ENCODE measurements around the gene NCBP2L. TPM values are rescaled to one million over a fixed set of nuclear protein-coding genes. Genes with fewer than 3 reads are reported as not detected.

NCBP2L gene
- polyA plus RNA-seq, 3 donors, result not detected

DNA sequence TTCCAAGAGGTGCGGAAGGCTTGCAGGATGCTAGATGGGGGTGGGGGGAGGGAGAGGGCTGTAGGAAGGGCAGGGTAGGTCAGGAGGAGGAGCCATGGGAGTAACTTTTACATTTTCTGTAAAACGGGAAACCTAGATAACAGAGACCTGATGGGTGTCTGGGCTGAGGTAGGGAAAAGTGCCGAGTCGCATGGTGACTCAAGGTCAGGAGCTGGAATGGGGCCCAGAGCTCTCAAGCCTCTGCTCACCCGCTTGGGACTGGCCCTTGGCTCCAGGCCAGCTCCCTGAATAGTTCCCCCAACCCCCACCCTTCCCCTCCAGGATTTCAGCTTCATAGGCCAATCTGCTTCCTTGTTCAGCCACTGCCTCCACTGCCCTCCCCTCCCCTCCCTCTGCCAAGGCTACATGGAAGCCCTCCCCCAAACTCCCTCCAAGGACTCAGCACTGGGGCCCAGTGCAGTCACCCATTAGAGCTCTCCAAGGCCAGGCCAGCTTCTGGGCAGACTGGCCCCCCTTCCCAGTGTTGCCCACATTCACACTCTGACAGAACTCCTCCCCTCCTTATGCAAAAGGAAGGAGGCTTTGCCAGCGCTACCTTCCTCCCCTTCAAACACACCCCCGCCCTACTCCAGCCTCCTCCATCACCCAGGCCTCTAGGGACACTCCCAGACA, 45.6 kb upstream of the NCBP2L start:
- DNase-seq, result peak; percentile 42 to 77 (median 55)

DNA sequence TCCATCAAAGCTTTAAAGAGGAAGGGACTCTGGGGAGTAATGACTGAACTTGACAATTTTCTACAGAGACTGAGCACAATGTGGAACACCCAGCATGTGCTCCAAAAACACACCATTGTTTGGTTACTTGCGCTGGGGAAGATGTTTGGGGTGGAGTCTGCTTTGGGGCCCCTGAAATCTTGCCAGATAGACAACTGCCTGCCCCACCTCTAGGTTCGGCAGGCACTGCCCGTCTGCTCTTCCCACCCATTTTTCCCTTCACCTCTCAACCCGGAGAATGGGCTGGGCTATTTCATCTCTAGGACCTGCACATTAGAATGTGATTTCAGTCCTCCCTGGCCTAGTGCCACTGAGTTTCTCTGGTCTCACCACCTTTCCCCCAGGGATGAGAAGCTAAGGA, 43.8 kb upstream of the NCBP2L start:
- Histone ChIP-seq H3K9me3 (replicated peaks in 1 of 2; ENCODE audit: control insufficient read depth in 1 of 2, insufficient read depth in 1 of 2, low read length in 2 of 2) (no peaks in the 10 kb centered on the region), H3K36me3 (replicated peaks in 1 of 2; ENCODE audit: control insufficient read depth in 1 of 2, insufficient read depth in 2 of 2, low read length in 2 of 2) (no peaks in the 10 kb centered on the region), H3K4me1 (ENCODE audit: control insufficient read depth in 1 of 2, insufficient read depth in 2 of 2, low read length in 2 of 2) (peaks cover 11% of the 10 kb centered on the region in 2 donors), H3K79me2 (ENCODE audit: insufficient read depth, low read length) (no peaks in the 10 kb centered on the region), H2AFZ (ENCODE audit: insufficient read depth, low read depth, low read length, poor library complexity, severe bottlenecking) (no peak overlapping the region), H3K9ac (ENCODE audit: insufficient read depth, low read length, poor library complexity, severe bottlenecking) (no peak overlapping the region), H3K4me2 (replicated peaks; ENCODE audit: extremely low read depth, low read length, poor library complexity, severe bottlenecking) (no peak overlapping the region), H3K27ac (ENCODE audit: low read depth in 1 of 2, low read length in 2 of 2) (no peak overlapping the region), H3K4me3 (replicated peaks in 1 of 3; ENCODE audit: low read depth in 2 of 3, low read length in 3 of 3) (no peak overlapping the region), H4K20me1 (ENCODE audit: insufficient read depth, low read length) (no peaks in the 10 kb centered on the region), H3K27me3 (ENCODE audit: control insufficient read depth in 2 of 2, insufficient read depth in 2 of 2, low read length in 2 of 2) (no peaks in the 10 kb centered on the region)
- peak overlapping the region in 2 of 7 donors; percentile 37 to 59 for H3K27ac Mint-ChIP-seq
- no CpG with 5 or more reads among the region's 4 CpGs for WGBS (ENCODE audit: insufficient coverage)
- H3K36me3 Mint-ChIP-seq, result no peaks in the 10 kb centered on the region
- peaks cover 0 to 2% (median 1%) of the 10 kb centered on the region in 3 donors for H3K27me3 Mint-ChIP-seq (ENCODE audit: low read depth in 3 of 3)
- H3K4me3 Mint-ChIP-seq, result no peak overlapping the region
- no peaks in the 10 kb centered on the region for H3K9me3 Mint-ChIP-seq
- TF ChIP-seq, protein P1, sequence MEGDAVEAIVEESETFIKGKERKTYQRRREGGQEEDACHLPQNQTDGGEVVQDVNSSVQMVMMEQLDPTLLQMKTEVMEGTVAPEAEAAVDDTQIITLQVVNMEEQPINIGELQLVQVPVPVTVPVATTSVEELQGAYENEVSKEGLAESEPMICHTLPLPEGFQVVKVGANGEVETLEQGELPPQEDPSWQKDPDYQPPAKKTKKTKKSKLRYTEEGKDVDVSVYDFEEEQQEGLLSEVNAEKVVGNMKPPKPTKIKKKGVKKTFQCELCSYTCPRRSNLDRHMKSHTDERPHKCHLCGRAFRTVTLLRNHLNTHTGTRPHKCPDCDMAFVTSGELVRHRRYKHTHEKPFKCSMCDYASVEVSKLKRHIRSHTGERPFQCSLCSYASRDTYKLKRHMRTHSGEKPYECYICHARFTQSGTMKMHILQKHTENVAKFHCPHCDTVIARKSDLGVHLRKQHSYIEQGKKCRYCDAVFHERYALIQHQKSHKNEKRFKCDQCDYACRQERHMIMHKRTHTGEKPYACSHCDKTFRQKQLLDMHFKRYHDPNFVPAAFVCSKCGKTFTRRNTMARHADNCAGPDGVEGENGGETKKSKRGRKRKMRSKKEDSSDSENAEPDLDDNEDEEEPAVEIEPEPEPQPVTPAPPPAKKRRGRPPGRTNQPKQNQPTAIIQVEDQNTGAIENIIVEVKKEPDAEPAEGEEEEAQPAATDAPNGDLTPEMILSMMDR (IDR thresholded peaks at IDR 0.05), result no peak
- peaks cover 11% of the 10 kb centered on the region for H3K4me1 Mint-ChIP-seq
- DNase-seq, result no peak
- intact Hi-C loops (cut with micrococcal nuclease), result no loop called here

More for the DNA sequence above, 45.6 kb upstream of the NCBP2L start:
- Mint-ChIP-seq H3K9me3 (no peaks in the 10 kb centered on the region), H3K4me3 (peak overlapping the region in 1 of 2 donors; percentile 30), H3K4me1 (peaks cover 11% of the 10 kb centered on the region), H3K27me3 (ENCODE audit: low read depth in 3 of 3) (peaks cover 0 to 2% (median 1%) of the 10 kb centered on the region in 3 donors), H3K36me3 (no peaks in the 10 kb centered on the region), H3K27ac (peak overlapping the region in 2 of 7 donors; percentile 57 to 76)
- Histone ChIP-seq H3K36me3 (replicated peaks in 1 of 2; ENCODE audit: control insufficient read depth in 1 of 2, insufficient read depth in 2 of 2, low read length in 2 of 2) (no peaks in the 10 kb centered on the region), H3K27me3 (ENCODE audit: control insufficient read depth in 2 of 2, insufficient read depth in 2 of 2, low read length in 2 of 2) (no peaks in the 10 kb centered on the region), H3K4me2 (replicated peaks; ENCODE audit: extremely low read depth, low read length, poor library complexity, severe bottlenecking) (peak overlapping the region; percentile 19), H4K20me1 (ENCODE audit: insufficient read depth, low read length) (no peaks in the 10 kb centered on the region), H3K9me3 (replicated peaks in 1 of 2; ENCODE audit: control insufficient read depth in 1 of 2, insufficient read depth in 1 of 2, low read length in 2 of 2) (no peaks in the 10 kb centered on the region), H3K79me2 (ENCODE audit: insufficient read depth, low read length) (no peaks in the 10 kb centered on the region), H3K4me3 (replicated peaks in 1 of 3; ENCODE audit: low read depth in 2 of 3, low read length in 3 of 3) (no peak overlapping the region), H3K27ac (ENCODE audit: low read depth in 1 of 2, low read length in 2 of 2) (no peak overlapping the region), H3K4me1 (ENCODE audit: control insufficient read depth in 1 of 2, insufficient read depth in 2 of 2, low read length in 2 of 2) (peaks cover 11% of the 10 kb centered on the region in 2 donors), H2AFZ (ENCODE audit: insufficient read depth, low read depth, low read length, poor library complexity, severe bottlenecking) (peak overlapping the region; percentile 56), H3K9ac (ENCODE audit: insufficient read depth, low read length, poor library complexity, severe bottlenecking) (no peak overlapping the region)
- intact Hi-C loops (cut with micrococcal nuclease), result no loop called here
- WGBS (ENCODE audit: insufficient coverage), result 0% methylated on average over 1 of the region's 7 CpGs
- TF ChIP-seq, protein P1 (IDR thresholded peaks at IDR 0.05), result no peak

Measured in CD14-positive monocyte (primary cell).